Adipose tissue (tissue), 3 donors: ENCODE data around the gene MIEF2. TPM values are rescaled to one million over a fixed set of nuclear protein-coding genes. Genes with fewer than 3 reads are reported as not detected.

Source experiments
- H3K27ac ChIP-seq: one replicate; pipeline ENCODE4 v1.5.1; 2013; ENCODE audit warnings: low read depth, low read length
- WGBS, 3 donors: extraction: QIAGEN DNeasy Blood & Tissue Kit; methylation state at CpG; one replicate each; pipeline ENCODE4 v1.1.7; 2013; 5-methylcytosine and 5-hydroxymethylcytosine counted together
- polyA plus RNA-seq, 3 donors: library from polyadenylated mRNA; stranded (reverse); fragments of 200-250 nt; gene quantifications; one replicate each; pipeline ENCODE4 v1.2.3, GENCODE V29; 2013
- donor health status: healthy with polysubstance abuse.
- donor health status: Bipolar disorder and iron deficiency.
- donor health status: healthy.

The MIEF2 gene
- polyA plus RNA-seq, 3 donors, result 2.2 to 8.5 (median 3.0) TPM

DNA sequence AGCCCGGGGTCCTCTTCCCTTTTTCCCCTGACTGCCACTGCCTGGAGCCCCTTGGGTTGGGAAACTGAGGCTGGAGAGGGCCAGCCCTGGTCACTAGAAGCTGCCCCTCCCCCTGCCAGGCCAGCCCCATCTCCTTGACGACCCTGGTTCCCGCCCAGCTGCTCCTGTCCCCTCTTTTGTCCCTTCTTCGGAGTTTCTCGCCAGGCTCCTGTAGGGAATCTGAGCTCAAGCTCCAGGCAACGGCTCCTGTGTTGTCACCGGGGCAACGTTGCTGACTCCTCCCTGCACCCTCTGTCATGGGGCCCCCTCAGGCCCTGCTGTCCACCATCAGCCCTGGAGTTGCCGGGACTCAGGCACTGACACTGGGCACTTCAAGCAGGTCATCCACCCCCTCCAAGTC is 29.3 kb upstream of the MIEF2 start:
- WGBS, 3 donors, result 69 to 74% (median 74%) methylated on average over 9 of the region's 9 CpGs
- H3K27ac ChIP-seq, result no peak overlapping the region

DNA sequence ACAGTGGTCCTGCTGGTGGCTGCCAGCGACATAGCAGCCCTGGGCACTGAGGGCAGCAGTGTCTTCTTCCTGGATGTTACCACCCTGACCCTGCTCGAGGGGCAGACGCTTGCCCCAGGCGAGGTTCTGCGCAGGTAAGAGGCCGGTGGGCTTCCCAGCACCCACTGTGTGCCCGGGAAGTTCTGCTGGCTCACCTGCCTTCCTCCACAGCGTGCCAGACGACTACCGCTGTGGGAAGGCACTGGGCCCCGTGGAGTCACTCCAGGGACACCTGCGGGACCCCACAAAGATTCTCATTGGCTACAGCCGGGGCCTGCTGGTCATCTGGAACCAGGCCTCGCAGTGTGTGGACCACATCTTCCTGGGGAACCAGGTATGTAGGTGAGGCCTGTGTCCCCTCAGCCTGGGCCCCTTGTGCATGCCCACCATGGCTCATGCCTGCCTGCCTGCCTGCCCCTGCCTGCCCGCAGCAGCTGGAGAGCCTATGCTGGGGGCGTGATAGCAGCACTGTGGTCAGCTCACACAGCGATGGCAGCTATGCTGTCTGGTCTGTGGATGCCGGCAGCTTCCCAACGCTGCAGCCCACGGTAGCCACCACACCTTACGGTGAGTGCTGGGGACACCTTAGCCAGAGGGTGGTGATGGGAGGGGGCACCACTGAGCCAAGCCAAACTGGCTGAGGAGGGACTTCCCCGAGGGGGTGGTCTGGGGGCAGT is 26.5 kb upstream of the MIEF2 start:
- H3K27ac ChIP-seq, result no peak overlapping the region
- 89 to 96% (median 94%) methylated on average over 22 of the region's 22 CpGs for WGBS, 3 donors

DNA sequence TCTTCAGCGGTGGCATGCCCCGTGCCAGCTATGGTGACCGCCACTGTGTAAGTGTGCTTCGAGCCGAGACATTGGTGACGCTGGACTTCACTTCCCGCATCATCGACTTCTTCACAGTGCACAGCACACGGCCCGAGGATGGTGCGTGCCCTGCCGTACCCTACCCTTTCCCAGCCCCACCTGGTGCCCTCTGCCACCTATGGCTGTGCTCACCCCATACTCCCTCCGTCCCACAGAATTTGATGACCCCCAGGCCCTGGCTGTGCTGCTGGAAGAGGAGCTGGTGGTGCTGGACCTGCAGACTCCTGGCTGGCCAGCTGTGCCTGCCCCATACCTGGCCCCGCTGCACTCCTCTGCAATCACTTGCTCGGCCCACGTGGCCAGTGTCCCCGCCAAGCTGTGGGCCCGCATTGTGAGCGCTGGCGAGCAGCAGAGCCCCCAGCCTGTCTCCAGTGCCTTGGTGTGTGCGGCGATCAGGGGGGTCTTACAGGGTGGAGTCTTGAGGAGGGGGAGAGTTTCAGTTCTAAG is 25.5 kb upstream of the MIEF2 start:
- H3K27ac ChIP-seq, result no peak overlapping the region
- WGBS, 3 donors, result 96 to 98% (median 97%) methylated on average over 22 of the region's 22 CpGs

DNA sequence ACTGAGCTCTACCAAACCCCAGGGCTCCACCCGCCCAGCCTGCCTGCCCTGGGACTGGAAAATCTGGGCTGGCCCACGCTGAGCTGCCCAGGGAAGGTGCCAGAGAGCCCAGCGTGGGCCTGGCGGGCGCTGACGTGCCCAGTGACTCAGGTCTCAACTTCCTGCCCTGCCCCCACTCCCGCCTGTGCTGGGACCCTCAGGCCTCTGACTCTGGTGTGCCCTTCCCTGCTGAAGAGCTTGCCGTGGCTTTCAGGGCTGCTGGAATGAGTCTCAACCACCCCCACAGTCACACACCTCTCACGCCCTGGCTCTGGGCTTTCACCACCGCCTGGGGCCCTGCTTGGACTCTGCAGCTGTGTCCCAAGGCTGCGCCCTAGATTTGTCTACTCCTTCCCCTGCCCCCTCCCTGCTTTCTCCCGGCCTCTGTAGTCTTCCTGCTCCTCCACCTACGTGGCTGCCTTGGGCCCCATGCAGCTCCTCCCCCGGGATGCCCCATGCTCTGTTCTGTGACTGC is 24.7 kb upstream of the MIEF2 start:
- H3K27ac ChIP-seq, result no peak overlapping the region
- 72 to 83% (median 77%) methylated on average over 14 of the region's 14 CpGs for WGBS, 3 donors

DNA sequence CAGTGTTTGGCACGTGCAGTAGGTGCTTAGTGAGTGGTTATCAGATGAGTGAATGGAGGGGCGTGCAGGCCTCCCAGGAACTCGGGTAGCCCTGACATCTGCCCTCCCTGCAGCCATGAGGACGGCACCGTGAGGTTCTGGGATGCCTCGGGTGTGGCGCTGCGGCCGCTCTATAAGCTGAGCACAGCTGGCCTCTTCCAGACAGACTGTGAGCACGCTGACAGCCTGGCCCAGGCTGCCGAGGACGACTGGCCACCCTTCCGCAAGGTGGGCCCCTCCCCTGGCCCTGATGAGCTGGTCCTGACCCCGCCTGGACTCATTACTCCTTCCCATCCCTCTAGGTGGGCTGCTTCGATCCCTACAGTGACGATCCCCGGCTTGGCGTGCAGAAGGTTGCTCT is 24.0 kb upstream of the MIEF2 start:
- no peak overlapping the region for H3K27ac ChIP-seq
- 92 to 93% (median 92%) methylated on average over 18 of the region's 18 CpGs for WGBS, 3 donors

DNA sequence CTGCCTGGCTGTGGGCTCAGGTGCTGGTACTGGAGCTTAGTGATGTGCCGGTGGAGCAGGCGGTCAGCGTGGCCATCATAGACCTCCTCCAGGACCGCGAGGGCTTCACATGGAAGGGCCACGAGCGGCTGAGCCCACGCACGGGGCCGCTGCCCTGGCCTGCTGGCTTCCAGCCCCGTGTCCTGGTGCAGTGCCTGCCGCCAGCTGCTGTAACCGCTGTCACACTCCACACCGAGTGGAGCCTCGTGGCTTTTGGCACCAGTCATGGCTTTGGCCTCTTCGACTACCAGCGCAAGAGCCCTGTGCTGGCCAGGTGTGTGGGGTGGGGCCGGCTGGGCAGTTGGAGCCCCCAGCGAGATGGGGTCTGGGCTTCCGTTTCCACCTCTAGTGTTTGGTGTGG is 23.0 kb upstream of the MIEF2 start:
- 89 to 92% (median 92%) methylated on average over 20 of the region's 20 CpGs for whole genome bisulfite sequencing, 3 donors
- no peak overlapping the region for H3K27ac ChIP-seq

DNA sequence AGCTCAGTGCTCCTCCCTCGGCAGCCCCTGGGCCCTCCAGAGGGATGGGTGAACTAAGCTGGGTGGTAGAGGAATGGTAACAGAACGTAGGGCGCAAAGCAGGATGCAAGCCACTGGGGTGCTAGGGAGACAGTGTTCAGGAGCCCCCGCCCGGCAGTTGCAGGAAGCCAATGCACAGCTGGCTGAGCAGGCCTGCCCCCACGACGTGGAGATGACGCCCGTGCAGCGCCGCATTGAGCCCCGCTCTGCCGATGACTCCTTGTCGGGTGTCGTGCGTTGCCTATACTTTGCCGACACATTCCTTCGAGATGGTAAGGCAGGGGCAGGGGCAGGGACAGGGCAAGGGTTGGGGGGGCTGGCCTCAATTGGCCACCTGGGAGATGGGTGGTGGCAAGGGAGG is 22.2 kb upstream of the MIEF2 start:
- no peak overlapping the region for H3K27ac ChIP-seq
- 91 to 93% (median 92%) methylated on average over 18 of the region's 18 CpGs for WGBS, 3 donors

GRCh38 chr17:18240449-18240848 is 20.0 kb upstream of the MIEF2 start:
- no peak overlapping the region for H3K27ac ChIP-seq
- 92 to 95% (median 92%) methylated on average over 14 to 19 of the region's 19 CpGs for WGBS, 3 donors

- 84 to 93% (median 87%) methylated on average over 28 of the region's 28 CpGs for WGBS, 3 donors
These were observed 19.1 kb upstream of the MIEF2 start for GRCh38 chr17:18241229-18241871.

GRCh38 chr17:18245038-18245776 is 15.3 kb upstream of the MIEF2 start:
- H3K27ac ChIP-seq, result no peak overlapping the region
- WGBS, 3 donors, result 91 to 92% (median 92%) methylated on average over 21 of the region's 21 CpGs

More at GRCh38 chr17:18241229-18241871, 19.1 kb upstream of the MIEF2 start:
- H3K27ac ChIP-seq, result no peak overlapping the region

DNA sequence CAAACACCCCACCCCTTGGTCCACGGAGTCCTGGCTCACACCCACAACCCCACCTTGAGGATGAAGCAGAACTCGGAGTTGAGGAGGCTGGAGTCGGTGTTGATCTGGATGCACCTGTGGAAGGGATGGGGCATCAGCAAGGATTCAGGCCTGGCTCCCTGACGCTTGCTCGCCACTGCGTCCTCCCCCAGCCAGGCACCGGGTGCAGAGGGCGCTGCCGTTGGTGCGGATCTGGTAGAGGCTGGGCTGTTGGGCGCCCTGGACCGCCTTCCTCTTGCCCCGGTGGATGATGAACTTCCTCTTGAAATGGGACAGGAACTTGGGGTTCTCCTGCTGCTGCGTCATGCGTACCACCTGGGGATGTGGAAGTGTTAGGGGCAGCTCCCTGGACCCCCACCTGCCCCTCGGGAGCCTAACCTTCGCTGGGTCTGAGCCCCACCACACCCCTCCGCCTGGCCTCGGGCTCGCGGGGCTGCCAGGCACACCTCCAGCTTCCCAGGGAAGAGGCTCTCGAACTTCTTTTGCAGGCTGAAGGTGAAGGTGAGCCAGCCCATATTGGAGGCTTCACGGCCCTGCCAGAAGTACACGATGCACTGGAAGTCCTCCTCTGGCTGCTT is 14.2 kb upstream of the MIEF2 start:
- H3K27ac ChIP-seq, result no peak overlapping the region
- 86 to 93% (median 87%) methylated on average over 22 to 24 of the region's 24 CpGs for whole genome bisulfite sequencing, 3 donors

DNA sequence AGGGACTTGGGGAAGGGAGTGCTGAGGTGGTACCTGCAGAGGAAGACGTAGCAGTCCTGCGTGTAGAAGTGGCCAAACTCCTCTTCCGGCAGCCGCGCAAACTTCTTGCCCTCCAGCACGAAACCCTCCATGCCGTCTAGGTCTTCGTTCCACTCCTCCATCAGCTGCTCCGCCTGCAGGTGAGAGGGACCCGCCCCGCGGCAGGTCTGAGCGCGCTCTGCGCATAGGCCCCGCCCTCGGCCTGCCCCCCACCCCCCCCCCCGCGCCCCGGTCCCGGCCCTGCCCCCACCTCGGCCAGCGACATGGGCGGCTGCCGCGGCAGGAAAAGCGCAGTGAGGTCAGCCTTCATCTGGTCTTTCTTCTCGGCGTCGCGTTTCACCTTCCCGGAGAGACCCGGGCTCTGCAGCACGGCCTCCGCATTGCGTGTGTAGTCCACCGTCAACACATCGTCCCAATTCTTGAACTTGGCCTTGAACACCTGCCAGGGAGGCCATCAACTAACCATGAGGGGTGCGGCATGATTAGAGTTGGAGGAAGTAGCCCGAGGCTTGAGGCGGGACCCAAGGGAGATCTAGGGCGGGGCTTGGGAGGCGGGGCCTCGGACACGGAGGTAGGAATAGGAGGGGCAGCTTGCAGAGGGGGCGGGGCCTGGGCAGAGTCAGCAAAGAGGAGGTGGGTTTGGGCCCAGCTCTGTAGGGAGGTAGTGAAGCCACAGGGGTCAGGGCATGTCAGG is 13.4 kb upstream of the MIEF2 start:
- H3K27ac ChIP-seq, result no peak overlapping the region
- 44 to 52% (median 48%) methylated on average over 42 to 46 of the region's 46 CpGs for whole genome bisulfite sequencing, 3 donors

GRCh38 chr17:18247613-18248001 is 12.9 kb upstream of the MIEF2 start:
- no peak overlapping the region for H3K27ac ChIP-seq

GRCh38 chr17:18248300-18248731 is 12.1 kb upstream of the MIEF2 start:
- H3K27ac ChIP-seq, result no peak overlapping the region
- WGBS, 3 donors, result 20 to 28% (median 22%) methylated on average over 9 of the region's 9 CpGs

More at GRCh38 chr17:18247613-18248001, 12.9 kb upstream of the MIEF2 start:
- WGBS, 3 donors, result 65 to 83% (median 75%) methylated on average over 30 of the region's 30 CpGs

DNA sequence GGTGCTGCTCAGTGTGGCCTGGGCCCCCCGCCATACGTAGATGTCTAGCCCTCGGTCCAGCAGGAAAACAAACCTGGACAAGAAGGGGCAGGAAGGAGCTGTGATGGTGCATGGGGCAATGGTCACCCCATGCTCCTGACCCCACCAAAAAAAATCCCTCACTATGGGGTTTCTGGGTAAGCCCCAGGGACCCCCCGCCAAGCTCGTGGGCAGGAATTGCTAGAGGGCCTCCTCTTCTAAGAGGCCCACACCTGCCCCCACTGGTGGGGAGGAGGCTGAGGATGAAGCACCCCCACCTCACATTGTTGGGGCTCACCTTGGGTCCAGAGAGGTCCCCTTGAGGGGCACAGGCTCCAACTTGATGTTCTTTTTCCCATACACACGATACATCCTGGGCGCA is 11.7 kb upstream of the MIEF2 start:
- WGBS, 3 donors, result 80 to 83% (median 80%) methylated on average over 7 of the region's 7 CpGs
- no peak overlapping the region for H3K27ac ChIP-seq

GRCh38 chr17:18250259-18250658 is 10.2 kb upstream of the MIEF2 start:
- no peak overlapping the region for H3K27ac ChIP-seq
- WGBS, 3 donors, result 60 to 92% (median 85%) methylated on average over 9 of the region's 9 CpGs

GRCh38 chr17:18250708-18251107 is 9.8 kb upstream of the MIEF2 start:
- WGBS, 3 donors, result 93 to 95% (median 94%) methylated on average over 14 of the region's 14 CpGs
- H3K27ac ChIP-seq, result no peak overlapping the region

DNA sequence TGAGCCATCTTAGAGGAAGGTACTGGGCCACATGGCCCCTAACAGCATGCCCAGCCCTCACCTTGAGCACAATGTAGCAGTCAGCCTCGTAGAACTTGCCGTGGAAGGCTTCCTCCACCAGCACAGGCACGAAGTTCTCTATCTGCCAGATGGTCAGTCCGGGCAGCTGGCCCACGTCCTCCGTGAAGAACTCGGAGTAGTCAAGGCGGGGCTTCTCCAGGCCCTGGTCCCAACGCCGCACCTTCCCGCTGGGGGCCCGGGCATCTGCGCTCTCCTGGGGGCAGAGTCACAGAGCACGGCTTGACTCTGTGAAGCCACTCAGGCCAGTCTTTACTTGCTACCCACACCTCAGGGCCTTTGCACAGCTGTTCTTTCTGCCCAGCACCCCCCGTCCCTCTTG is 9.3 kb upstream of the MIEF2 start:
- WGBS, 3 donors, result 81 to 85% (median 81%) methylated on average over 15 of the region's 15 CpGs
- no peak overlapping the region for H3K27ac ChIP-seq
